Measurements from ENCODE around the gene CLTB.
"Not testable (repeated sequence)": the region's sequence is repeated elsewhere in the genome, so short reads cannot be mapped to it uniquely, and the experiment has no call there.

The CLTB gene

DNA sequence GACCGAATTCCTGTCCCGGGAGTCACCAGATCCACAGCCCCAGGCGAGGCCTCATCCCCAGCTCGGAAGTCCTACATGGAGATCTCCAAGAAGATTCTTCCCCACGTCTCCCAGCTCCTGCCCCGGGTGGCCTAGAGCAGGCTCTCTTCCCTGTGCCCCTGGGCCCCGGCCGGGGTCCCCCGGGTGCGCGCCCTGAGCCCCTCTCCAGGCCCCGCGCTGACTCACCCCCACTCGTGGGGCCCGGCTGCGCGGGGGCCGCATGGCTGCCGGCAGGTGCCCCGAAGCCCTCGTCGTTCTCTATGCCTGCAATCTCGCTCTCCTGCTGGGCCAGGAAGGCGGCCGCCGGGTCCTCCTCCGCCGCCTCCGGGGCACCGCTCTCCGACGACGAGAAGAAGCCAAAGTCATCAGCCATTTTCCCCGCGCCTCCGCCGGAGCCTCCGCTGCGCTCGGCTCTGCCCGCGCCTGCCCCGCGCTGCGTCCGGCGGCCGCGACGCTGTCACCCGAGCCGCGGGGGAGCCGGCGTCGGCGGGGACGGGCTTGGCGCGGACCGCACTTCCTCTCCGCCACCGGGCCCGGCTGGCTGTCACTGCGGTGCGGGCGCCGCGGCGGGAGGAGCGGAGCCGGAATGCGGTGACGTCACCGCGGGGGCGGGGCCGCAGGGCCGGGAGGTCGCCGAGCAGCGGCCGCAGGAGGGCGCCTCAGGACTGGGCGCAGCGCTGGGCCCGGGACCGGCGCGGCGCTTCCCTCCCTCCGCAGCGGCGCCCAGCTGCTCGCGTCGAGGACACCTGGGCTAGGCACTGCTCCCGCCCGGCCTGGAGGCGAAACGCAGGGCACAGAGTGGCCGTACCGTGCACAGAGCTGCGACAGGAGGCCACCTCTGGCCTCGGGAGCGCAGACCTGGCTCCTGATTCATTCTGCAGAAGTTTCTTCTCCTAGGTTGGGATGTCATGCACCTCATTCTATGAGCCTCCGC is at the start of gene CLTB:
CLTB (minus strand) TSS at position 588 of the 973 bp plus-strand sequence; CDS start at position 412, 176 bp downstream.
- H3K36me3 Mint-ChIP-seq (ENCODE audit: low read depth), result no peaks in the 10 kb centered on the region
- peak; percentile 98 for ATAC-seq
- peak; percentile 95 for DNase-seq
- no peaks in the 10 kb centered on the region for H3K27me3 Mint-ChIP-seq
- peak within 1 kb of the TSS; percentile 79 for H3K4me3 Mint-ChIP-seq
- no peaks in the 10 kb centered on the region for H3K9me3 Mint-ChIP-seq
- peaks cover 32% of the 10 kb centered on the region for H3K4me1 Mint-ChIP-seq
- peak within 1 kb of the TSS; percentile 67 for H3K27ac Mint-ChIP-seq

- Mint-ChIP-seq H3K4me1 (peaks cover 24% of the 10 kb centered on the region), H3K27ac (no peak overlapping the region), H3K27me3 (no peaks in the 10 kb centered on the region), H3K9me3 (no peaks in the 10 kb centered on the region), H3K4me3 (no peak overlapping the region), H3K36me3 (ENCODE audit: low read depth) (peaks cover 20% of the 10 kb centered on the region)
- DNase-seq (no peak), ATAC-seq (no peak)
Measured at GRCh38 chr5:176463113-176463764, 46.9 kb upstream of the CLTB start.

GRCh38 chr5:176461349-176461748 is 45.0 kb upstream of the CLTB start:
- H3K36me3 Mint-ChIP-seq (ENCODE audit: low read depth), result peaks cover 17% of the 10 kb centered on the region
- DNase-seq (no peak), ATAC-seq (no peak)
- no peaks in the 10 kb centered on the region for H3K27me3 Mint-ChIP-seq
- H3K27ac Mint-ChIP-seq, result no peak overlapping the region
- no peaks in the 10 kb centered on the region for H3K9me3 Mint-ChIP-seq
- no peak overlapping the region for H3K4me3 Mint-ChIP-seq
- H3K4me1 Mint-ChIP-seq, result peaks cover 20% of the 10 kb centered on the region

DNA sequence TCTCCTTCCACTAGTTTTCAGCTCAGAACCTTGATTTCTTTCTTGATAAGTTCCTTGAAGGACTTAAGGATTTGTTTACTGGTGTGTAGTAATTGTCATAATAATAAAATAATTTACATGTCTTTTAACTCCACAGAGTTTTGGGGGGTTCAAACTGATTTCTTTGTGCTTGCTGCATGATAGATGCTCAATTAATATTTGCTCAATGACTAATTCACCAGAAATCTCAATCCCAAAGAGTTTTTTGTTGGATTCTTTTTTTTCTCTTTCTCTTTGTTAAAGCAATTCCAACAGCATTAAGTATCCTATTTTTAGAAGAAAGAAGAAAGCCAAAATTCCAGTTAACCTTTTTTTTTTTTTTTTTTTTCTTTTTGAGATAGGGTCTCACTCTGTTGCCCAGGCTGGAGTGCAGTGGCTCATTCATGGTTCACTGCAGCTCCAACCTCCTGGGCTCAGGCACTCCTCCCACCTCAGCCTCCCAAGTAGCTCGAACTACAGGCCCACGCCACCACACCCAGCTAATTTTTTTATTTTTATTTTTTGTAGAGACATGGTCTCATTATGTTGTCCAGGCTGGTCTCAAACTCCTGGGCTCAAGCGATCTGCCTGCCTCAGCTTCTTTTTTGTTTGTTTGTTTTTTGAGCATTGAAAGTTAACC is 42.7 kb upstream of the CLTB start:
- no peak overlapping the region for H3K27ac Mint-ChIP-seq
- no peaks in the 10 kb centered on the region for H3K9me3 Mint-ChIP-seq
- DNase-seq, result no peak
- ATAC-seq, result no peak
- no peaks in the 10 kb centered on the region for H3K27me3 Mint-ChIP-seq
- H3K36me3 Mint-ChIP-seq (ENCODE audit: low read depth), result peaks cover 20% of the 10 kb centered on the region
- H3K4me3 Mint-ChIP-seq, result no peak overlapping the region
- peaks cover 22% of the 10 kb centered on the region for H3K4me1 Mint-ChIP-seq

DNA sequence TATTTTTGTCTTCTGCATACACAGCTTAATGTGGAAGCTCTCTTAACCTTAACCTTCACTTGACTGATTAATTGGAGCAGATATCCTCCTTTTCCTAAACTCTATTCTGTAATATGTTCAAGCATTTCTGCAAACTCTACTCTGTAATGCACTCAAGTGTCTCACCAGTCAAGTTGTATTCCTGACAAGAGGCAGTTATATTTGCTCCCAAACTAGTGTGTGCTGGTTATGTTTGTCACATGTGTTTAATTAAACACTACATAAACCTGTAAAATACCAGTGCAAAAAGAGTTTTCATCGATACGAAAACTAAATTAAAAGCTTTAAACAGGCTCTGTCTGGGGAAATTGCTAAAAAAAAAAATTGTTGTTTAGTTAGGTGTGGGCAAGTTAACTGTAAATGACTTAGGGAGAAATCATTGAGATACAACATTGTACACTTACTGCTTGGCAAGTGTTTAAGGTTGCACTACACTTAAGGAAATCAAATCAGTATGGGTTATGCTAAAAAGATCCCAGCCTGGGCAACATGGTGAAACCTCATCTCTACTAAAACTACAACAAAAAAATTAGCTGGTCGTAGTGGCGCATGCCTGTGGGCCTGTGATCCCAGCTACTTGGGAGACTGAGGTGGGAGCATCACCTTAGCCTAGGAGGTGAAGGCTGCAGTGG is 38.5 kb upstream of the CLTB start:
- H3K9me3 Mint-ChIP-seq, result no peaks in the 10 kb centered on the region
- peaks cover 23% of the 10 kb centered on the region for H3K4me1 Mint-ChIP-seq
- H3K27me3 Mint-ChIP-seq, result no peaks in the 10 kb centered on the region
- H3K4me3 Mint-ChIP-seq, result no peak overlapping the region
- no peak for ATAC-seq
- no peak for DNase-seq
- no peak overlapping the region for H3K27ac Mint-ChIP-seq
- peaks cover 23% of the 10 kb centered on the region for H3K36me3 Mint-ChIP-seq (ENCODE audit: low read depth)

DNA sequence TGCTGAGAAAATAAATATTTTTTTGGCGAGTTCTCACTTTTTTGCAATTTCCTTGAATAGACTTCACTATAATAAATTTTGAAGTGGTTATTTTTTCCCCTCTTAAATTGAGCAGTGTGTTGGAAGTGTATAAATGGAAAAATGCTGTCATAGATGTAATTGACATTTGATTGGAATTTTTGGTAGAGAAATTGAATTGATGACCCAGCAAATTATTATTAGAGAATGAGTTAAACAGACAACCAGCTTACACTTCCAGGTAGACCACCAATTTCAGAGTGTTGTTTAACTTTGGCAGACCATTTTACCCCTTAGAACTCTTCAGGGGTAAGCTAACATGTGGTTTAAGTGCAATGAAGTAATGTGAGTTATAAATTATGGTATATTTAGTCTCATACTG is 33.7 kb upstream of the CLTB start:
- no peak for ATAC-seq
- Mint-ChIP-seq H3K27ac (peak overlapping the region; percentile 11), H3K9me3 (no peaks in the 10 kb centered on the region), H3K4me1 (peaks cover 43% of the 10 kb centered on the region), H3K36me3 (ENCODE audit: low read depth) (peaks cover 19% of the 10 kb centered on the region), H3K27me3 (peaks cover 3% of the 10 kb centered on the region), H3K4me3 (peak overlapping the region; percentile 38)
- DNase-seq, result no peak

DNA sequence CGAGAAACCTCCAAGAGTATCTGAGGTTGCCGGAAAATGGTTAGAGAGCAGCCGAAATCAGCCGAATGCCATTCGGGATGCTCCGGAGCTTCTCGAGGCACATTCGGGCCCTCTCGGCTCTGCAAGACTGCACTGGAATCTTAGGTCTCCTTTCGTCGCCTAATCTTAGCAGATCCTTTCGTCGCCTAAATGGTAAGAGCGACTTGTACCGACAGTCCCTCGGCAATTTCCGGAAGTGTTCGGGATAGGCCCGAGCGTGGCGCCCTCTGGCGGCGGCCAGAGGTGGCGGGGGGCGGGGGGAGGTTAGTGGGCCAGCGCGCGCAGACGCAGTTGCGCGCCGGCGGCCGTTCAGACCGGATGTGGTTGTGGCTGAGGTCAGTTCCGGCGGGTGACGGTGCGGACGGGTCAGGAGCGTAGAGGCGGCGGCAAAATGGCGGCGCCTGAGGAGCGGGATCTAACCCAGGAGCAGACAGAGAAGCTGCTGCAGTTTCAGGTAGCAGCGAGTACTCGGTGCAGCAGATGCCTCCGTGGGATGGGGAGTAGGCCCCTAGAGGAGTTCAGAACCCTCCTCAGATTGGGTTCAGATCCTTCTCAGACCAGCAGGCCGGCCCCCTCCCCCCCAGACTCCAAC is 31.8 kb upstream of the CLTB start, which contains the start of gene FAF2:
FAF2 (plus strand) TSS at position 408 of the 631 bp plus-strand sequence; CDS start at position 431, 23 bp downstream.
- peak; percentile 98 for DNase-seq
- Mint-ChIP-seq H3K36me3 (ENCODE audit: low read depth) (peaks cover 11% of the 10 kb centered on the region), H3K9me3 (no peaks in the 10 kb centered on the region), H3K27me3 (peaks cover 3% of the 10 kb centered on the region), H3K27ac (peak within 1 kb of the TSS; percentile 99), H3K4me3 (peak within 1 kb of the TSS; percentile 97), H3K4me1 (peaks cover 40% of the 10 kb centered on the region)
- peak; percentile 98 for ATAC-seq

GRCh38 chr5:176447591-176447977 is 31.2 kb upstream of the CLTB start:
- H3K36me3 Mint-ChIP-seq (ENCODE audit: low read depth), result peaks cover 9% of the 10 kb centered on the region
- H3K27me3 Mint-ChIP-seq, result peaks cover 3% of the 10 kb centered on the region
- DNase-seq (no peak), ATAC-seq (peak; percentile 3)
- H3K4me1 Mint-ChIP-seq, result peaks cover 40% of the 10 kb centered on the region
- H3K9me3 Mint-ChIP-seq, result no peaks in the 10 kb centered on the region
- H3K27ac Mint-ChIP-seq, result peak overlapping the region; percentile 99
- peak overlapping the region; percentile 97 for H3K4me3 Mint-ChIP-seq

DNA sequence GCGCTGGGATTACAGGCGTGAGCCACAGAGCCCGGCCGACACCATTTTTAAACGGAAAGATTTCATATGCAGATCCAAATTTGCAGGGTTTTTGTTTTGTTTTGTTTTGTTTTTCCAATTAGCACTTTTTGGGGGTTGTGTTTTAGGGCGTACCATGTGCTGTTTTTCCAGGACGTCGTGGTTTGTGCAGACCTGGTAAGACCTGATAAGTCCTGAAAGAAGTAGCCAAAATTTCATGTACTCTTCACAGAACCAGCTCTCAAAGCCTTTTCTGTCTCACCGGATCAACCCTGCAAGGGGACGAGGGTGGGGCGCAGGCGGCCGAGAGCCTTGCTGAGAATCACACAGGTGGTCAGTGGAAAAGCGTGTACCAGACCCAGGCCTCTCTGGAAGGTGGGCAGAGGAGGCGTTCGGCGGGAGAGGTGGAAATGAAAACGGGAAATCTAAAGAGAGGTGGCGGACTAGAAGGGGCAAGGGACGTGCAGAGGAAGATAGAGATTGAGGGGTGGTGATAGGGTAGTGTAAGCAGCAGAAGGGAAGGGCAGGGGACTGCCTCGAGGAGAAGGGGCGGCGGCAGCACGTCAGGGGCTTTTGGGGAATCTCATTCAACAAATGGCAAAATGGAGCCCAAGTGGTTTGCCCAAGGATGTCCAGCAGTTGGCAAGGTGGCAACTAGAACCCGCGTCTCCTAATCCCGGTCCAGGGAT is 30.7 kb upstream of the CLTB start:
- Mint-ChIP-seq H3K27ac (peak overlapping the region; percentile 99), H3K36me3 (ENCODE audit: low read depth) (peaks cover 9% of the 10 kb centered on the region), H3K4me1 (peaks cover 36% of the 10 kb centered on the region), H3K27me3 (peaks cover 3% of the 10 kb centered on the region), H3K4me3 (peak overlapping the region; percentile 97), H3K9me3 (no peaks in the 10 kb centered on the region)
- ATAC-seq, result no peak
- DNase-seq, result peak; percentile 25

DNA sequence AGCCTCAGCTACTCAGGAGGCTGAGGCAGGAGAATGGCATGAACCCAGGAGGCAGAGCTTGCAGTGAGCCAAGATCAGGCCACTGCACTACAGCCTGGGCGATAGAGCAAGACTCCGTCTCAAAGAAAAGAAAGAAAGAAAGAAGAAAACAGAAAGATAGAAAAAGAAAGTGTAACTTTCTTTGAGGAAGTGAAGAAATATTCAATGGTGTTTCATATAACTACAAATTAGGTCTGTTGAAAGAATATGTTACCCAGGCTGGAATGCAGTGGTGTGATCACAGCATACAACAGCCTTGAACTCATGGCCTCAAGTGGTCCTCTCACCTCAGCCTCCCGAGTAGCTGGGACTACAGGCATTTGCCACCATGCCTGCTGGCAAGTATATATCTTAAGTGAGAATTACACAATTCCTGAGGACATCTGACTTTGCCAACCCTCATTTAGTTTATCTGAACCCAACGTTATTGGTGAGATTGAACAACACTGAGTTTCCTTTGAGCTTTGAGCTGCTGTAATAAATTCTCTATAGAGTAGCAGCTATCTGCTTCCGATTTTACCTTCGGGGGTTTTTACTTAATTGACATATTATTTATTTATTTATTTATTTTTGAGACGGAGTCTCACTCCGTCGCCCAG is 29.8 kb upstream of the CLTB start:
- Mint-ChIP-seq H3K4me1 (peaks cover 34% of the 10 kb centered on the region), H3K27me3 (peaks cover 3% of the 10 kb centered on the region), H3K9me3 (no peaks in the 10 kb centered on the region), H3K36me3 (ENCODE audit: low read depth) (peaks cover 9% of the 10 kb centered on the region), H3K27ac (no peak overlapping the region), H3K4me3 (peak overlapping the region; percentile 48)
- no peak for ATAC-seq
- DNase-seq, result no peak

DNA sequence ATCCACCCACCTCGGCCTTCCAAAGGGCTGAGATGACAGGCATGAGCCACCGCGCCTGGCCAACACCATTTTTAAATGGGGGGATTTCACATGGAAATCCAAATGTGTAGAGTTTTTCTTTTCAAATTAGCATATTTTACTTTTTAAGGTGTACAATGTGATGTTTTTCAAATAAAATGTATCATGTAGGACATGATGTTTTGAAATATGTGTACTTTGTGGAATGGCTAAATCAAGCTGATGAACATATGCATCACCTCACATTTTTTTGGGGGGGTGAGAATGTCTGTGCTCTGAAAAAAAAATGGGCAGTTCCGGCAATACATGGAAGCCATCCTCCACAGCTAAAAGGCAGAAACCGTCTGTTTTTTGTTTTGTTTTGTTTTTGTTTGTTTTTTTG is 28.4 kb upstream of the CLTB start:
- H3K27me3 Mint-ChIP-seq, result peaks cover 3% of the 10 kb centered on the region
- no peak for DNase-seq
- H3K4me3 Mint-ChIP-seq, result no peak overlapping the region
- no peaks in the 10 kb centered on the region for H3K9me3 Mint-ChIP-seq
- H3K27ac Mint-ChIP-seq, result no peak overlapping the region
- H3K36me3 Mint-ChIP-seq (ENCODE audit: low read depth), result peaks cover 8% of the 10 kb centered on the region
- ATAC-seq, result no peak
- peaks cover 24% of the 10 kb centered on the region for H3K4me1 Mint-ChIP-seq

- H3K27ac Mint-ChIP-seq; H3K27me3 Mint-ChIP-seq; H3K9me3 Mint-ChIP-seq; H3K36me3 Mint-ChIP-seq (ENCODE audit: low read depth); H3K4me3 Mint-ChIP-seq; DNase-seq; H3K4me1 Mint-ChIP-seq; ATAC-seq: not testable (repeated sequence)
Measured at GRCh38 chr5:176442911-176443310, 26.6 kb upstream of the CLTB start.

- no peaks in the 10 kb centered on the region for H3K27me3 Mint-ChIP-seq
- H3K9me3 Mint-ChIP-seq, result no peaks in the 10 kb centered on the region
- H3K27ac Mint-ChIP-seq, result no peak overlapping the region
- DNase-seq (no peak), ATAC-seq (no peak)
- no peak overlapping the region for H3K4me3 Mint-ChIP-seq
- H3K36me3 Mint-ChIP-seq (ENCODE audit: low read depth), result no peaks in the 10 kb centered on the region
- peaks cover 9% of the 10 kb centered on the region for H3K4me1 Mint-ChIP-seq
Measured at GRCh38 chr5:176441921-176442323, 25.6 kb upstream of the CLTB start.
